Measurements from ENCODE around the gene PACS2.

PACS2 gene

DNA sequence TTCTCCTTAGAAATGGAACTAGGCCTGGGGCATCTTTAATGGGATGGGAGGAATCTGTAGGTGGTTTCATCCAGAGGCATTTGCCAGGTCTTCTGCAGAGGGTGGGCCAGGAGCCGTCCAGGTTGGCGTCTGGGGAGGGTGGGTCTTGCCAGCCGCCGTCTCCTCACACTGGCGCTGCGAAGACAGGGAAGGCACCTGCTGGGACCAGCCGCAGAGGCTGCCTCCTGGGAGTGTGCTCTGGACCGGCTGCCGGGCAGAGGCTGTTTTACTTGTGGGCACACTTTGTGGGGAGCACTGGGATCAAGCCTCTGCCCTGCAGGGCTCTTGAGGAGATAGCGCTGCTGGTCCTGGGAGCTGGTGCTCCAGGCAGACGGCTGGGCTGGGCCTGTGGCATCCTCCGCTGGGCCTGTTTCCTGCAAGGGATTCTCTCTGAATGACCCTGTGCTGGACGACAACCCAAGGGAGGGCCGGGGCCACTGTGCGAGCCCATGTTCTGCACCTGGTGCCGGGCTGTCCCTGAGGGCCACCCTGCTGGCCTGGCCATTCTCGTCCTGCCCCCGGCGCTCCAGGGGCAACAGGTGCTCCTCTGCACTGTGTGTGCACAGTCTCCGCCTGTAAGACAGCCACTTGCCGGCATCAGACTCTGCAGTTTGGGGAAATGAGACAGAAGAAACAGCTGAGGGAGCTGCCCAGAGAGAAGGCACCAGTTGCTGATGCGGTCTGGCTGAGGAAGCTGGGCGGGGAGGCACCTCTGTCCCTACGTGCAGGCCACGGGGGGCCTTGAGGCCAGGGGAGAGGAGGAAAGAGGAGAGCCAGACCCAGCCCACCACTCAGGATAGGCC lies 73.8 kb downstream of the PACS2 start:
- TF ChIP-seq, protein P1, sequence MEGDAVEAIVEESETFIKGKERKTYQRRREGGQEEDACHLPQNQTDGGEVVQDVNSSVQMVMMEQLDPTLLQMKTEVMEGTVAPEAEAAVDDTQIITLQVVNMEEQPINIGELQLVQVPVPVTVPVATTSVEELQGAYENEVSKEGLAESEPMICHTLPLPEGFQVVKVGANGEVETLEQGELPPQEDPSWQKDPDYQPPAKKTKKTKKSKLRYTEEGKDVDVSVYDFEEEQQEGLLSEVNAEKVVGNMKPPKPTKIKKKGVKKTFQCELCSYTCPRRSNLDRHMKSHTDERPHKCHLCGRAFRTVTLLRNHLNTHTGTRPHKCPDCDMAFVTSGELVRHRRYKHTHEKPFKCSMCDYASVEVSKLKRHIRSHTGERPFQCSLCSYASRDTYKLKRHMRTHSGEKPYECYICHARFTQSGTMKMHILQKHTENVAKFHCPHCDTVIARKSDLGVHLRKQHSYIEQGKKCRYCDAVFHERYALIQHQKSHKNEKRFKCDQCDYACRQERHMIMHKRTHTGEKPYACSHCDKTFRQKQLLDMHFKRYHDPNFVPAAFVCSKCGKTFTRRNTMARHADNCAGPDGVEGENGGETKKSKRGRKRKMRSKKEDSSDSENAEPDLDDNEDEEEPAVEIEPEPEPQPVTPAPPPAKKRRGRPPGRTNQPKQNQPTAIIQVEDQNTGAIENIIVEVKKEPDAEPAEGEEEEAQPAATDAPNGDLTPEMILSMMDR (IDR thresholded peaks at IDR 0.05; ENCODE audit: extremely low read depth, missing control alignments), result no peak

DNA sequence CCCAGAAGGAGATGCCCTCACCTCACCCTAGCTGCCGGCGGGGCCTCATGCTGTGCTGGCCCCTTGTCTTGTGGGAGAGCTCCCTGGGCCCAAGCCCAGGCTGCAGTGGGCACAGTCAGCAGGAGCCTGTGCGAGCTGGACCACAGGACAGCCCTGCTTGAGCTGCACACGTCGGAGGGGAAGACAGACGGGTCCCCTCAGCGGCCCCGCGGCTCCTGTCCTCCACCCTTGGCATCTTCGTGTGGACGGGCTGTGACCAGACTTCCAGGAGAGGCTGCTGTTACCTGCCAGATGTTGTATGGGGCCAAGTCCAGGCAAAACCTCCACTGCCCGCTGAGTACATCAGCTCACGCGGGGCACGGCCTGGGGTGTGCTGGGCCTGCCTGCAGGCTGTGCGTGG lies 74.4 kb downstream of the PACS2 start:
- no peak for DNase-seq (ENCODE audit: low spot score)
- TF ChIP-seq, protein P1 (IDR thresholded peaks at IDR 0.05; ENCODE audit: extremely low read depth, missing control alignments), result no peak

More for the DNA sequence above, 73.8 kb downstream of the PACS2 start:
- no peak for DNase-seq (ENCODE audit: low spot score)

GRCh38 chr14:105389534-105389933 lies 75.0 kb downstream of the PACS2 start:
- DNase-seq (ENCODE audit: low spot score), result no peak

GRCh38 chr14:105389976-105390848 lies 75.7 kb downstream of the PACS2 start:
- DNase-seq (ENCODE audit: low spot score), result no peak
- TF ChIP-seq, protein P1 (IDR thresholded peaks at IDR 0.05; ENCODE audit: extremely low read depth, missing control alignments), result no peak

More at GRCh38 chr14:105389534-105389933, 75.0 kb downstream of the PACS2 start:
- TF ChIP-seq, protein P1 (IDR thresholded peaks at IDR 0.05; ENCODE audit: extremely low read depth, missing control alignments), result no peak

DNA sequence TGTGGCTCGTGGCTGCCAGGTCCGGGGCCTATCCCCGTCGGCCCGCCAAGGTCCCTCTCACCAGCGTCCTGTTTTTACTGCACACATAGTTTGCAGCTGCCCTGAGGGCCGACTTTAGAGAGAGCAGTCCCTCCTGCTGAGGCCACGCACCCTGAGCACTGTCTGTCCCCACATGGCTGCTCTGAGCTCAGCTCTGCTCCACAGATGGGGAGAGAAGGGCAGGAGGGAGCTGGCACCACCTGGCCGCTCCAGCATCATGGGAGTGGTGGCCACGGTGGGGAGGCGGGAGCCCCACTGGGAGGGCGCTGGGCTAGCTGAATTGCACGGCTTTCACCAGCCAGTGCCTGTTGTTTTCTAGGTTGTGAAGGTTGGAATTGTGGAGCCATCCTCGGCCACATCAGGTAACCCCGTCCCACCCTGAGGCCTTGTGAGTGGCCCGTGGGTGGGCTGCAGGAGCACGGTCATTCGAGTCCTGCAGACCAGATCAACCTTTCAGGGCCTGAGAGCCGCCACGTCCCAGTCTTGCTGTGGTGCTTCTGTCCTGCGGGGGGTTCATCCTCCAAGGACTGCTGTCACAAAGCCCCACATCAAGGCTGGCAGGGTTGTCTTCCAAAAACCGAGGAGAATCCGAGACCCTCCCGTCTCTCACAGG lies 76.4 kb downstream of the PACS2 start:
- TF ChIP-seq, protein P1 (IDR thresholded peaks at IDR 0.05; ENCODE audit: extremely low read depth, missing control alignments), result no peak
- DNase-seq (ENCODE audit: low spot score), result no peak

DNA sequence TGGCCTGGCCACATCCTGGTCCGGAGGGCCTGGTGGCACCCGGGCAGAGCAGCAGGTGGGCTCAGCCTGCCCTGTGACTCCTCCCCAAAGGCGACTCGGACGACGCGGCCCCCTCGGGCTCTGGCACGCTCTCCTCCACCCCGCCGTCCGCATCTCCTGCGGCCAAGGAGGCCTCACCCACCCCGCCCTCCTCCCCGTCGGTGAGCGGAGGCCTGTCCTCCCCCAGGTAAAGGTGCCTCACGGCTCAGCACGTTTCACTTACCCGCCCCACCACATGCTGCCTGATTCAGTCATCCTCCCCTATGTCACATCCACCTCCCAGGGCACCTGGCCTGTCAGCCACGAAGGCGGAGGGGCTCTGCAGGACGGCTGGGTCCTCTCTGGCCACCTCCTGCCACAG lies 77.0 kb downstream of the PACS2 start:
- TF ChIP-seq, protein P1 (IDR thresholded peaks at IDR 0.05; ENCODE audit: extremely low read depth, missing control alignments), result no peak
- no peak for DNase-seq (ENCODE audit: low spot score)
